ENCODE results near the gene HELZ2. TPM values are rescaled to one million over a fixed set of nuclear protein-coding genes. Genes with fewer than 3 reads are reported as not detected.

Gene HELZ2
- total RNA-seq, 1 experiment from 2014 or later, result 135 TPM

DNA sequence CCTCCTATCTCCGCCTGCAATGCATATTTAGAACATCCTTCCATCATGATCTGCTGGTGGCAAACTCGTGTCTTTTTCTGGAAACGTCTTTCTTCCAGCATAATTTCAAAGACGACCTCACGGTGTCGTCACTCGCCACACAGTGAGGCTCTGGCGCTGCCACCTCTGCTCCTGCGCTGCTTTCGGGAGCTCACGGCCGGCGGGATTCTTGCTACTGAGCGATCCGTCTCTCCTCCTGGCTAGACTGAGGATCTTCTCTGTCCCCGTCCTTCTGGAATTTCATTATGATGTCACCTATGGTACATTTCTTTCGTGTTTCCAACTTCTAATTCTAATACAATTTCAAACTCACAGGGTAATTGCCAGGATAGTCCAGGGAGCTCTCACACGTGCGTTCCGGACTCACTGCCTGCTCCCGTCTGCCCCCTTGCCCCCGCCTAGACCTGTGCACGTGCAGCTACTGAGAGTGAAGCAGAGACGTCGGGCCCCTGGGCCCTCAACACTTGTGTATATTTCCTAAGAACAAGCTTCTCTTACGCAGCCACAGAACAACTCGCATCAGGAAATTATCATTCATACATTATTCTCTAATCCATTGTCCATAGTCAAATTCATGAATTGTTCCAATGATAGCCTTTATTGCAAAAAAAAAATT, 25.5 kb upstream of the HELZ2 start:
- H3K27ac Mint-ChIP-seq (ENCODE audit: unreplicated experiment), result no peak overlapping the region
- CTCF ChIA-PET, result interaction anchor here (0.6 kb wide), 1 partner anchor 99 kb away, joined by 3 read pairs; no protein-coding TSS in a partner anchor

DNA sequence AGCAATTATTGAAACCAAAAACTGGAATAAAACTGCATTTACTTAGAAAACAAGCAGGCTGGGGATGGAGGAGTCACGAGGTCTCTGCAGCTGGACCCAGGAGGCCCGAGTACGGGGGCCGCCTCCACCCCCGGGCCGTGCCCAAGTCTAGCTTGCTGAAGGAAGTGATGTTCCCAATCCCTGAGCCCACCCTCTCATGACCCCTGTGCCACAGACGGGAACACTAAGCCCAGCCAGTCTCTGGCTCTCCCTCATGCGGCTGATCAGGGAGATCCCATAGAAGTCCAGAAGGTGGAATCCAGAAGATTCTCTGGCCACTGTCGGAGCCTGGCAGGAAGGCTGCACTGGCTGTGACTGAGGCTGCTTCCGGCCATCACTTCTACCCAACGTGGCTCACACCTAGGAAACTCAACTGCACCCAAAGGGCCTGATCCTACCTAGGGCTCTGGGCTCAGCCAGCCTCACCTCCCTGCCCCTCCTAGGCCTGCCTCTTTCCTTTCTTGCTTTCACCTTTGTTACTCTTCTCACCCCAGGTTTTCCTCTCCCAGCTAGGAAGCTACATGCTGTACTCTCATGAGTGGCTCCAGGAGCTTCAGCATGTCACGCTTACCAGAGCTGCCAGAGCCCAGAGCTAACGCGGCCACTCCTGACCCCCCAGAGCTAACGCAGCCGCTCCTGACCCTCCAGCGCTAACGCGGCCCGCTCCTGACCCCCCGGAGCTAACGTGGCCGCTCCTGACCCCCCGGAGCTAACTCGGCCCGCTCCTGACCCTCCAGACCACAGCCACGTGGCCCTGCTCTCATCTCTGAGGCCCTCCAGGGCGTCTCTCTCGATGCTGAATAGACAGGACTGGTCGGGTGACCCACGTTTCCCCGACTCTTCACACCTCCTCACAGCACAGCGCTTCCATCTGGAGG, 24.7 kb upstream of the HELZ2 start:
- Mint-ChIP-seq H3K9me3 (ENCODE audit: low read depth, unreplicated experiment) (no peaks in the 10 kb centered on the region), H3K36me3 (ENCODE audit: insufficient read depth, unreplicated experiment) (peaks cover 49% of the 10 kb centered on the region), H3K4me1 (ENCODE audit: low read depth, unreplicated experiment) (no peaks in the 10 kb centered on the region), H3K27me3 (ENCODE audit: unreplicated experiment) (no peaks in the 10 kb centered on the region), H3K27ac (ENCODE audit: unreplicated experiment) (no peak overlapping the region), H3K4me3 (ENCODE audit: low read depth, unreplicated experiment) (no peak overlapping the region)
- intact Hi-C loops (cut with micrococcal nuclease; ENCODE audit: unreplicated experiment), result no loop called here
- no TSS peak for BruUV-seq (replicated peaks)
- no peak for DNase-seq
- TF ChIP-seq, protein P1, sequence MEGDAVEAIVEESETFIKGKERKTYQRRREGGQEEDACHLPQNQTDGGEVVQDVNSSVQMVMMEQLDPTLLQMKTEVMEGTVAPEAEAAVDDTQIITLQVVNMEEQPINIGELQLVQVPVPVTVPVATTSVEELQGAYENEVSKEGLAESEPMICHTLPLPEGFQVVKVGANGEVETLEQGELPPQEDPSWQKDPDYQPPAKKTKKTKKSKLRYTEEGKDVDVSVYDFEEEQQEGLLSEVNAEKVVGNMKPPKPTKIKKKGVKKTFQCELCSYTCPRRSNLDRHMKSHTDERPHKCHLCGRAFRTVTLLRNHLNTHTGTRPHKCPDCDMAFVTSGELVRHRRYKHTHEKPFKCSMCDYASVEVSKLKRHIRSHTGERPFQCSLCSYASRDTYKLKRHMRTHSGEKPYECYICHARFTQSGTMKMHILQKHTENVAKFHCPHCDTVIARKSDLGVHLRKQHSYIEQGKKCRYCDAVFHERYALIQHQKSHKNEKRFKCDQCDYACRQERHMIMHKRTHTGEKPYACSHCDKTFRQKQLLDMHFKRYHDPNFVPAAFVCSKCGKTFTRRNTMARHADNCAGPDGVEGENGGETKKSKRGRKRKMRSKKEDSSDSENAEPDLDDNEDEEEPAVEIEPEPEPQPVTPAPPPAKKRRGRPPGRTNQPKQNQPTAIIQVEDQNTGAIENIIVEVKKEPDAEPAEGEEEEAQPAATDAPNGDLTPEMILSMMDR (IDR thresholded peaks at IDR 0.05; ENCODE audit: unreplicated experiment), result no peak
- CTCF ChIA-PET, result interaction anchor here (0.6 kb wide), 1 partner anchor 100 kb away, joined by 3 read pairs; no protein-coding TSS in a partner anchor

More for the DNA sequence above, 25.5 kb upstream of the HELZ2 start:
- BruUV-seq (replicated peaks), result no TSS peak
- no peak for DNase-seq
- TF ChIP-seq, protein P1 (IDR thresholded peaks at IDR 0.05; ENCODE audit: unreplicated experiment), result no peak
- intact Hi-C loops (cut with micrococcal nuclease; ENCODE audit: unreplicated experiment), result no loop called here
- no peaks in the 10 kb centered on the region for H3K9me3 Mint-ChIP-seq (ENCODE audit: low read depth, unreplicated experiment)
- H3K4me1 Mint-ChIP-seq (ENCODE audit: low read depth, unreplicated experiment), result no peaks in the 10 kb centered on the region
- no peak overlapping the region for H3K4me3 Mint-ChIP-seq (ENCODE audit: low read depth, unreplicated experiment)
- H3K27me3 Mint-ChIP-seq (ENCODE audit: unreplicated experiment), result no peaks in the 10 kb centered on the region
- H3K36me3 Mint-ChIP-seq (ENCODE audit: insufficient read depth, unreplicated experiment), result peaks cover 49% of the 10 kb centered on the region

DNA sequence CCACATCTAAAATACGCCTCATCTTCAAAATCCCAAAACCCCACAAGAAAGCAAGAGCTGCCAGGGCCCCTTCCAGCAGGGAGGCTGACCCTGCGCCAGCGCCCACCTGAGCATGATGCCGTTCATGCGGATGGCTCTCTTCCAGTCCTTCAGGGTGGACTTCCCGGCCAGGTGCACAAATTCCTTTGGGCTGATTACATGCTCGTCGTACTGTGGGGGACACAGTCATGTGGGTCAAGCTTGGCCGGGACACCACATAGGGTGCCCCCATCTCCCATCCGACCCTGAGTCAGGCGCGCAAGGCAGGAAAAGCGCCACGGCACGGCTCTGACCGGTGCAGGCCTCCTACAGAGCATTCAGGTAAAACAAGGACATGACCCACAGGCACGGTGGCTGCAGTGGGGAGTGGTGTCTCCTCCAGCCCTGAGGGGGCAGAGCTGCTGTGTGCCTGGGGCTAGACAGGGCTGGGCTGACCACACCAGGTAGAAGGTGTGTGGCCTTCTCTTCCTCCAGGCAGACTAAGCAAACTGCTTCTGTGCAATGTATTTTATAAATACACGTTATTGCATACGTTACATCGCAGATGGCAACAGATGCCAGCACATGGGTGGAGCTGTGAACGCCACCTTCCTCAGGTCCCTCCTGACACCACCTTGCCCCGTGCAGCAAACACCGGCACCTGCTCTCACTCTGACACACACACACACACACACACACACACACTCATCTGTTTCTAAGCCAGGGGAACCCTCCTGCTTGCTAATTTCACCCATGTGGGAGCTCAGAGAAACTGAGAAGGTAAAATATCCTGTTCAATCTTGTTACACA, 23.8 kb upstream of the HELZ2 start:
- TF ChIP-seq, protein P1 (IDR thresholded peaks at IDR 0.05; ENCODE audit: unreplicated experiment), result no peak
- CTCF ChIA-PET, result interaction anchor here (0.6 to 0.7 kb wide), 2 partner anchors 35 to 64 kb away, joined by 3 to 4 read pairs; no protein-coding TSS in a partner anchor
- Mint-ChIP-seq H3K9me3 (ENCODE audit: low read depth, unreplicated experiment) (no peaks in the 10 kb centered on the region), H3K4me3 (ENCODE audit: low read depth, unreplicated experiment) (no peak overlapping the region), H3K27ac (ENCODE audit: unreplicated experiment) (no peak overlapping the region), H3K36me3 (ENCODE audit: insufficient read depth, unreplicated experiment) (peaks cover 44% of the 10 kb centered on the region), H3K4me1 (ENCODE audit: low read depth, unreplicated experiment) (no peaks in the 10 kb centered on the region), H3K27me3 (ENCODE audit: unreplicated experiment) (no peaks in the 10 kb centered on the region)
- no TSS peak for BruUV-seq (replicated peaks)
- intact Hi-C loops (cut with micrococcal nuclease; ENCODE audit: unreplicated experiment), result no loop called here
- DNase-seq, result no peak

DNA sequence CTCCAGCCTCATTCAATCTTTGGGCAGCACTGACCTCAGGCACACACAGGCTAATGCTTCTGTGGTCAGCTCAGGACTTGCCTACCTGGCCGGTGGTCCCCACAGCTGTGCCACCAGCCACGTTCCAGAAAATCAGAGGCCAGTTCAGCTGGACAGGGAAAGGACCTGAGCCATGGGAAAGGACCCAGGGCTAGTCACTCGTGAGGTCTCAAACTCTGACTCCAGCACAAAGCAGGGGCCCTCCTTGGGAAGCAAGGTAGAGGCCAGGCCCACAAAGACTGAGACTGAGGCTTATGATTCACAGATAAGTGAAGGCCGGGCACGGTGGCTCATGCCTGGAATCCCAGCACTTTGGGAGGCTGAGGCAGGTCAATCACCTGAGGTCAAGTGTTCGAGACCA, 22.4 kb upstream of the HELZ2 start:
- Mint-ChIP-seq H3K27ac (ENCODE audit: unreplicated experiment) (no peak overlapping the region), H3K9me3 (ENCODE audit: low read depth, unreplicated experiment) (no peaks in the 10 kb centered on the region), H3K27me3 (ENCODE audit: unreplicated experiment) (no peaks in the 10 kb centered on the region), H3K36me3 (ENCODE audit: insufficient read depth, unreplicated experiment) (peaks cover 35% of the 10 kb centered on the region), H3K4me1 (ENCODE audit: low read depth, unreplicated experiment) (no peaks in the 10 kb centered on the region), H3K4me3 (ENCODE audit: low read depth, unreplicated experiment) (no peak overlapping the region)
- CTCF ChIA-PET, result no interaction called here
- BruUV-seq (replicated peaks), result no TSS peak
- TF ChIP-seq, protein P1 (IDR thresholded peaks at IDR 0.05; ENCODE audit: unreplicated experiment), result no peak
- intact Hi-C loops (cut with micrococcal nuclease; ENCODE audit: unreplicated experiment), result no loop called here
- DNase-seq, result no peak

Data from Calu3 (cell line).